K562 (cell line): Measurements from ENCODE around the gene GNAI2. TPM values are rescaled to one million over a fixed set of nuclear protein-coding genes. Genes with fewer than 3 reads are reported as not detected.
A peak's percentile ranks its signal among the peaks of the same experiment; 100 is the strongest.

Experiments used
- ATAC-seq: fragments of 200-7000 bp; cut with Tn5 transposase; 3 replicates; pipeline ENCODE4 v1.9.1; 2020; ENCODE audit warnings: moderate library complexity
- BruUV-seq: library from RNA; stranded (reverse); fragments of 400-500 nt; replicated peaks from 2 replicates; lab custom pipeline; 2021; lab: Mats Ljungman, UMichigan
- CTCF ChIA-PET: fragments of 300-600 bp; formaldehyde crosslinking; extraction: SDS; loops from one replicate; lab custom pipeline; 2021; ENCODE audit warnings: low intra/inter-chr PET ratio; lab: Yijun Ruan, JAX
- POLR2A ChIA-PET: fragments of 300-600, 350-650 bp; sonication (Branson Sonifier 250); formaldehyde crosslinking; extraction: SDS; loops from one replicate; lab custom pipeline; 2021; ENCODE audit warnings: antibody characterized with exemption, inconsistent platforms; lab: Yijun Ruan, JAX
- DNase-seq, 4 experiments: peaks; one replicate each; pipeline versions ENCODE4 v3.0.0 to v3.0.0-alpha.2; 2011 to 2018; ENCODE audit warnings: low spot score in 3 of 4, mixed read lengths in 3 of 4; ENCODE audit errors: extremely low read depth in 1 of 4
- FAIRE-seq: peaks from 2 replicates; lab custom pipeline; 2011; peaks lifted over from hg19 to GRCh38; lab: Jason Lieb, UNC
- H2AFZ ChIP-seq: 2 replicates; pipeline ENCODE4 v1.6.0; 2011; ENCODE audit warnings: low read depth, low read length, control low read depth, inconsistent platforms
- H3K27ac ChIP-seq: fragments of 200-600 bp; 3 replicates; pipeline ENCODE4 v1.8.0; 2011; ENCODE audit warnings: low read depth, mild to moderate bottlenecking, control low read depth, inconsistent platforms, low read length, moderate library complexity, mixed read lengths; ENCODE audit errors: extremely low read depth
- H3K27me3 ChIP-seq, 2 experiments: fragments of 300-600 bp in 1 of 2; 2 replicates in 1 of 2; 3 replicates in 1 of 2; pipeline versions ENCODE4 v1.6.0 to v1.8.0; 2011; ENCODE audit warnings: inconsistent platforms in 2 of 2, low read length in 2 of 2, mild to moderate bottlenecking in 1 of 2, mixed read lengths in 1 of 2, moderate library complexity in 1 of 2; ENCODE audit not compliant: control insufficient read depth in 2 of 2, insufficient read depth in 2 of 2
- H3K36me3 ChIP-seq: fragments of 300-600 bp; 3 replicates; pipeline ENCODE4 v1.8.0; 2011; ENCODE audit warnings: mild to moderate bottlenecking, low read length, inconsistent platforms; ENCODE audit not compliant: control insufficient read depth, insufficient read depth
- H3K4me1 ChIP-seq, 2 experiments: fragments of 200-600 bp in 1 of 2; replicated peaks in 1 of 2; 2 replicates in 1 of 2; 3 replicates in 1 of 2; pipeline versions ENCODE4 v1.5.1 to v1.8.0; 2011; ENCODE audit warnings: inconsistent platforms in 2 of 2, low read length in 2 of 2, mild to moderate bottlenecking in 1 of 2, mixed read lengths in 1 of 2, moderate library complexity in 1 of 2; ENCODE audit not compliant: control insufficient read depth in 2 of 2, insufficient read depth in 2 of 2
- H3K4me2 ChIP-seq: 2 replicates; pipeline ENCODE4 v1.6.1; 2011; ENCODE audit warnings: low read length, control low read depth, inconsistent platforms, mixed read lengths; ENCODE audit not compliant: insufficient read depth
- H3K4me3 ChIP-seq: fragments of 200-600 bp; sonication (generic), shearing (Covaris generic); 2 replicates; pipeline ENCODE4 v1.5.1; 2016; ENCODE audit warnings: control low read depth, inconsistent platforms
- H3K79me2 ChIP-seq: fragments of 200-600 bp; 3 replicates; pipeline ENCODE4 v1.8.0; 2011; ENCODE audit warnings: low read length, inconsistent platforms; ENCODE audit not compliant: control insufficient read depth, insufficient read depth
- H3K9ac ChIP-seq, 2 experiments: 2 replicates each; pipeline versions ENCODE4 v1.6.0 to v1.6.1; 2011; ENCODE audit warnings: low read depth in 2 of 2, low read length in 2 of 2, control low read depth in 1 of 2, inconsistent platforms in 1 of 2, mild to moderate bottlenecking in 1 of 2, mixed read lengths in 1 of 2; ENCODE audit not compliant: insufficient read depth in 1 of 2
- H3K9me1 ChIP-seq: one replicate; pipeline ENCODE4 v1.6.0; 2011; ENCODE audit warnings: inconsistent platforms, mild to moderate bottlenecking, low read length, moderate library complexity; ENCODE audit not compliant: control insufficient read depth, insufficient read depth
- H3K9me3 ChIP-seq: replicated peaks from 2 replicates; pipeline ENCODE4 v1.5.1; 2011; ENCODE audit warnings: low read depth, low read length, inconsistent platforms; ENCODE audit not compliant: control insufficient read depth, insufficient read depth
- H4K20me1 ChIP-seq: replicated peaks from 2 replicates; pipeline ENCODE4 v1.6.1; 2011; ENCODE audit warnings: low read length, inconsistent platforms, mixed read lengths; ENCODE audit not compliant: control insufficient read depth, insufficient read depth
- ARID2 ChIP-seq: fragments of 450-650 bp; IDR thresholded peaks from 2 replicates; pipeline ENCODE4 v1.6.1; 2017; ENCODE audit warnings: antibody characterized with exemption, mild to moderate bottlenecking
- DACH1 ChIP-seq: fragments of 450-650 bp; IDR thresholded peaks from 2 replicates; pipeline ENCODE4 v1.6.1; 2018; ENCODE audit not compliant: partially characterized antibody
- EGR1 ChIP-seq: fragments of 450-650 bp; conservative IDR thresholded peaks from 2 replicates; pipeline ENCODE4 v1.6.1; 2017; ENCODE audit warnings: mild to moderate bottlenecking
- ESRRB ChIP-seq: fragments of 250-450 bp; sonication (Bioruptor Pico); IDR thresholded peaks from 2 replicates; pipeline ENCODE4 v1.5.0; 2020; ENCODE audit warnings: mild to moderate bottlenecking, moderate library complexity, borderline replicate concordance
- GTF2E2 ChIP-seq: fragments of 200-800 bp; sonication (Bioruptor generic); IDR thresholded peaks from 2 replicates; pipeline ENCODE4 v1.6.1; 2016; ENCODE audit warnings: missing genetic modification characterization, missing compliant biosample characterization
- MAFK ChIP-seq: IDR thresholded peaks from 2 replicates; pipeline ENCODE4 v1.6.1; 2011; ENCODE audit warnings: low read length, improper control_type of control experiment
- NR2C1 ChIP-seq, 2 experiments: fragments of 450-650 bp; IDR thresholded peaks; 2 replicates each; pipeline ENCODE4 v1.6.1; 2017; ENCODE audit warnings: mild to moderate bottlenecking in 2 of 2, antibody characterized with exemption in 1 of 2, inconsistent platforms in 1 of 2, missing compliant biosample characterization in 1 of 2, missing genetic modification characterization in 1 of 2
- RBM39 ChIP-seq: fragments of 200-400 bp; formaldehyde crosslinking; optimal IDR thresholded peaks from 2 replicates; pipeline ENCODE3; 2018; ENCODE audit warnings: low read depth, low read length
- SETDB1 ChIP-seq: IDR thresholded peaks from one replicate; pipeline ENCODE4 v1.6.1; 2012; ENCODE audit warnings: low read length, control low read depth, inconsistent platforms
- TBL1XR1 ChIP-seq, 2 experiments: IDR thresholded peaks; 2 replicates each; pipeline ENCODE4 v1.6.1; 2012; ENCODE audit warnings: improper control_type of control experiment in 2 of 2, low read length in 2 of 2, mild to moderate bottlenecking in 1 of 2
- ZFP30 ChIP-seq: fragments of 250-450 bp; sonication (Bioruptor Pico); IDR thresholded peaks from 2 replicates; pipeline ENCODE4 v1.8.0; 2022; ENCODE audit warnings: moderate library complexity, mild to moderate bottlenecking, inconsistent platforms, borderline replicate concordance
- ZNF586 ChIP-seq: fragments of 450-650 bp; formaldehyde crosslinking; conservative IDR thresholded peaks from 2 replicates; pipeline ENCODE4 v1.4.0; 2020; ENCODE audit warnings: mild to moderate bottlenecking, moderate library complexity
- ZNF766 ChIP-seq: fragments of 200-800 bp; sonication (Bioruptor generic); conservative IDR thresholded peaks from 2 replicates; pipeline ENCODE4 v1.6.1; 2016; ENCODE audit warnings: missing genetic modification characterization, missing compliant biosample characterization
- WGBS: fragments of 100-300 bp; shearing (Covaris generic); methylation state at CpG from one replicate; pipeline ENCODE4 v1.1.6; 2016; ENCODE audit warnings: low coverage, mixed read lengths; ENCODE audit not compliant: insufficient coverage; ENCODE audit errors: missing lambda C conversion rate; 5-methylcytosine and 5-hydroxymethylcytosine counted together
- in situ Hi-C: fragments of 300-500 bp; cut with MboI; formaldehyde crosslinking; loops from 4 replicates; pipeline ENCODE4 v1.15.0; 2018; ENCODE audit warnings: inconsistent platforms, mixed read lengths
- intact Hi-C: fragments of 100-400 bp; cut with micrococcal nuclease; formaldehyde crosslinking; loops from 2 replicates; pipeline ENCODE4 v1.14.2; 2022
- polyA plus RNA-seq, 8 experiments: library from polyadenylated mRNA; depleted of rRNA in 4 of 8; stranded (reverse) in 5 of 8; unstranded in 3 of 8; fragments of >200 nt; fragmentation: Nextera tagmentation in 2 of 8; fragmentation: Illumina TruSeq in 1 of 8; extraction: Ambion mirVana in 2 of 8; extraction: Trizol in 1 of 8; gene quantifications; 2 replicates each; pipeline versions ENCODE4 v1.2.1 to v1.2.3, GENCODE V29; 2011 to 2014; ENCODE audit warnings: inconsistent platforms in 1 of 8, missing spikeins in 1 of 8
- total RNA-seq, 7 experiments: library from RNA; depleted of rRNA in 6 of 7; stranded (reverse); fragments of >200 nt in 6 of 7; fragmentation: Illumina TruSeq in 2 of 7; extraction: Trizol in 2 of 7; gene quantifications; 2 replicates each; pipeline versions ENCODE4 v1.2.1 to v1.2.3, GENCODE V29; 2011 to 2021; ENCODE audit warnings: low replicate concordance in 1 of 7
- TF ChIP-seq, protein P1 (sequence below): fragments of 450-650 bp; IDR thresholded peaks from 2 replicates; pipeline ENCODE4 v1.6.1; 2016; ENCODE audit warnings: missing biosample characterization, missing genetic modification characterization

GNAI2 gene
- total and polyA plus RNA-seq, 9 of the 15 experiments (the other 6 are each of a cell fraction or from before 2014, with no cell fraction given): 1.1 to 72.2 (median 42.7) TPM

- POLR2A ChIA-PET: interaction anchor here (0.6 to 1.3 kb wide), 4 partner anchors 9 to 415 kb away, joined by 3 to 6 read pairs (median 3); partner anchors contain the start of gene GNAT1
Observed at GRCh38 chr3:50202353-50203112, 33.5 kb upstream of the GNAI2 start.

GRCh38 chr3:50203113-50203808 is 32.7 kb upstream of the GNAI2 start:
- CTCF ChIA-PET: no interaction called here
- POLR2A ChIA-PET: interaction anchor here (0.6 to 1.1 kb wide), 7 partner anchors 15 to 728 kb away, joined by 3 to 5 read pairs (median 3); no protein-coding TSS in a partner anchor
- no peak for DNase-seq
- no peak for TF ChIP-seq ARID2
- no peak for TF ChIP-seq ESRRB
- no peak for TF ChIP-seq NR2C1 (IDR thresholded peaks at IDR 0.05)
- TF ChIP-seq NR2C1 (tag; IDR thresholded peaks at IDR 0.05): no peak
- TF ChIP-seq ZNF766 (CRISPR knock-in tag): no peak
- TF ChIP-seq RBM39: no peak
- TF ChIP-seq, protein P1, sequence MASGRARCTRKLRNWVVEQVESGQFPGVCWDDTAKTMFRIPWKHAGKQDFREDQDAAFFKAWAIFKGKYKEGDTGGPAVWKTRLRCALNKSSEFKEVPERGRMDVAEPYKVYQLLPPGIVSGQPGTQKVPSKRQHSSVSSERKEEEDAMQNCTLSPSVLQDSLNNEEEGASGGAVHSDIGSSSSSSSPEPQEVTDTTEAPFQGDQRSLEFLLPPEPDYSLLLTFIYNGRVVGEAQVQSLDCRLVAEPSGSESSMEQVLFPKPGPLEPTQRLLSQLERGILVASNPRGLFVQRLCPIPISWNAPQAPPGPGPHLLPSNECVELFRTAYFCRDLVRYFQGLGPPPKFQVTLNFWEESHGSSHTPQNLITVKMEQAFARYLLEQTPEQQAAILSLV (tag): no peak
- no peak for TF ChIP-seq ZFP30 (CRISPR knock-in tag)
- no peak for TF ChIP-seq SETDB1
- TF ChIP-seq TBL1XR1 (IDR thresholded peaks at IDR 0.05; ENCODE audit: low read length in 2 of 2): no peak
- TF ChIP-seq GTF2E2 (tag): no peak
- TF ChIP-seq ZNF586 (CRISPR knock-in tag): no peak
- no peak for TF ChIP-seq MAFK

More at GRCh38 chr3:50202353-50203112, 33.5 kb upstream of the GNAI2 start:
- CTCF ChIA-PET: no interaction called here
- BruUV-seq: no TSS peak
- no peak for FAIRE-seq
- Histone ChIP-seq H3K4me3 (no peak overlapping the region), H4K20me1 (no peaks in the 10 kb centered on the region), H3K27me3 (peaks cover 15 to 49% of the 10 kb centered on the region in 2 experiments; a peak in 4 of 5 replicates), H3K36me3 (no peaks in the 10 kb centered on the region), H3K4me1 (peaks cover 0 to 24% of the 10 kb centered on the region in 2 experiments; a peak in 3 of 5 replicates), H3K9me1 (no peaks in the 10 kb centered on the region), H3K9me3 (no peaks in the 10 kb centered on the region), H3K79me2 (no peaks in the 10 kb centered on the region), H3K9ac (peak overlapping the region in 1 of 2 experiments; percentile 52; a peak in 1 of 4 replicates), H2AFZ (no peak overlapping the region), H3K4me2 (no peak overlapping the region), H3K27ac (no peak overlapping the region)
- TF ChIP-seq EGR1 (peak; percentile 37), DACH1 (no peak)
- DNase-seq: no peak
- in situ Hi-C loops (no loop called here), intact Hi-C loops (no loop called here)
- 3% methylated on average over 11 of the region's 16 CpGs for WGBS
- ATAC-seq: no peak

More at GRCh38 chr3:50203113-50203808, 32.7 kb upstream of the GNAI2 start:
- FAIRE-seq (no peak), ATAC-seq (no peak)
- no TSS peak for BruUV-seq
- H3K4me3 ChIP-seq: no peak overlapping the region
- no peak overlapping the region for H3K9ac ChIP-seq
- no peaks in the 10 kb centered on the region for H3K36me3 ChIP-seq
- intact Hi-C loops (no loop called here), in situ Hi-C loops (no loop called here)
- H3K4me2 ChIP-seq: no peak overlapping the region
- no peaks in the 10 kb centered on the region for H3K9me3 ChIP-seq
- no peaks in the 10 kb centered on the region for H3K9me1 ChIP-seq
- no peaks in the 10 kb centered on the region for H4K20me1 ChIP-seq
- H2AFZ ChIP-seq: no peak overlapping the region
- no peaks in the 10 kb centered on the region for H3K79me2 ChIP-seq
- 12% methylated on average over 7 of the region's 9 CpGs for WGBS
- no peak overlapping the region for H3K27ac ChIP-seq
- peaks cover 15 to 49% of the 10 kb centered on the region in 2 experiments; a peak in 4 of 5 replicates for H3K27me3 ChIP-seq
- H3K4me1 ChIP-seq: peaks cover 0 to 24% of the 10 kb centered on the region in 2 experiments; a peak in 3 of 5 replicates
